Kidney (tissue), 14 donors: Measurements from ENCODE around the gene DCAKD. TPM values are rescaled to one million over a fixed set of nuclear protein-coding genes. Genes with fewer than 3 reads are reported as not detected.

Experiments used
- DNase-seq, 5 donors: peaks; one replicate each; pipeline ENCODE4 v3.0.0-alpha.2; 2013 to 2020
- FAIRE-seq: peaks from 2 replicates; lab custom pipeline; 2012; peaks lifted over from hg19 to GRCh38; lab: Jason Lieb, UNC
- H3K27ac ChIP-seq, 2 donors: one replicate each; pipeline ENCODE4 v1.7.0; 2013; ENCODE audit warnings: low read depth in 2 of 2, low read length in 2 of 2, inconsistent platforms in 1 of 2
- H3K27me3 ChIP-seq: one replicate; pipeline ENCODE4 v1.7.1; 2013; ENCODE audit warnings: low read length, inconsistent platforms; ENCODE audit not compliant: control insufficient read depth, insufficient read depth
- H3K36me3 ChIP-seq, 3 donors: one replicate each; pipeline versions ENCODE4 v1.7.0 to v1.7.1; 2013; ENCODE audit warnings: low read length in 3 of 3, control low read depth in 1 of 3, inconsistent platforms in 1 of 3; ENCODE audit not compliant: insufficient read depth in 3 of 3, control insufficient read depth in 2 of 3
- H3K4me1 ChIP-seq, 3 donors: one replicate each; pipeline versions ENCODE4 v1.7.0 to v1.7.1; 2013; ENCODE audit warnings: low read length in 3 of 3, inconsistent platforms in 1 of 3, low read depth in 1 of 3; ENCODE audit not compliant: control insufficient read depth in 2 of 3, insufficient read depth in 2 of 3
- H3K4me3 ChIP-seq, 3 donors: one replicate each; pipeline versions ENCODE4 v1.7.0 to v1.8.1; 2013; ENCODE audit warnings: low read length in 3 of 3, control low read depth in 1 of 3, inconsistent platforms in 1 of 3
- H3K9ac ChIP-seq, 3 donors: one replicate each; pipeline versions ENCODE4 v1.7.0 to v1.7.1; 2013; ENCODE audit warnings: low read length in 3 of 3, control low read depth in 1 of 3, inconsistent platforms in 1 of 3
- H3K9me3 ChIP-seq, 3 donors: one replicate each; pipeline versions ENCODE4 v1.7.0 to v1.7.1; 2013; ENCODE audit warnings: low read length in 3 of 3, control low read depth in 1 of 3, inconsistent platforms in 1 of 3; ENCODE audit not compliant: control insufficient read depth in 2 of 3, insufficient read depth in 1 of 3
- intact Hi-C: fragments of 100-400 bp; cut with DNase I; formaldehyde crosslinking; loops from one replicate; pipeline ENCODE4 v1.11.1; 2022
- polyA plus RNA-seq: library from polyadenylated mRNA; stranded (reverse); fragments of 350-450 nt; fragmentation: Illumina TruSeq; extraction: RNeasy Lipid Tissue Mini Kit (QIAGEN cat#74804); gene quantifications from one replicate; pipeline ENCODE4 v1.2.3, GENCODE V29; 2014; ENCODE audit warnings: low read depth, low replicate concordance; ENCODE audit not compliant: insufficient read depth
- total RNA-seq: library from RNA; stranded (reverse); fragmentation: NEBNext Ultra II Directional; extraction: Animal tissue kit (Norgen Biotek cat#: 25700); gene quantifications from one replicate; pipeline ENCODE4 v1.2.1, GENCODE V29; 2021
- TF ChIP-seq, protein P1 (sequence below): IDR thresholded peaks from 3 replicates; pipeline ENCODE4 v1.5.1; 2012; ENCODE audit warnings: mild to moderate bottlenecking, moderate library complexity, borderline replicate concordance; ENCODE audit not compliant: insufficient read depth; ENCODE audit errors: extremely low read depth
- donor health status: control.
- donor health status: control.
- donor health status: control.
- donor health status: control.
- donor health status: control.
- donor health status: DM: yes; HTN: yes; CAD: no.
- donor health status: Normal renal cell carcinoma (clear cell type).

DCAKD gene
- total and polyA plus RNA-seq, 2 donors from 2014 or later: 27.5 to 34.9 TPM

DNA sequence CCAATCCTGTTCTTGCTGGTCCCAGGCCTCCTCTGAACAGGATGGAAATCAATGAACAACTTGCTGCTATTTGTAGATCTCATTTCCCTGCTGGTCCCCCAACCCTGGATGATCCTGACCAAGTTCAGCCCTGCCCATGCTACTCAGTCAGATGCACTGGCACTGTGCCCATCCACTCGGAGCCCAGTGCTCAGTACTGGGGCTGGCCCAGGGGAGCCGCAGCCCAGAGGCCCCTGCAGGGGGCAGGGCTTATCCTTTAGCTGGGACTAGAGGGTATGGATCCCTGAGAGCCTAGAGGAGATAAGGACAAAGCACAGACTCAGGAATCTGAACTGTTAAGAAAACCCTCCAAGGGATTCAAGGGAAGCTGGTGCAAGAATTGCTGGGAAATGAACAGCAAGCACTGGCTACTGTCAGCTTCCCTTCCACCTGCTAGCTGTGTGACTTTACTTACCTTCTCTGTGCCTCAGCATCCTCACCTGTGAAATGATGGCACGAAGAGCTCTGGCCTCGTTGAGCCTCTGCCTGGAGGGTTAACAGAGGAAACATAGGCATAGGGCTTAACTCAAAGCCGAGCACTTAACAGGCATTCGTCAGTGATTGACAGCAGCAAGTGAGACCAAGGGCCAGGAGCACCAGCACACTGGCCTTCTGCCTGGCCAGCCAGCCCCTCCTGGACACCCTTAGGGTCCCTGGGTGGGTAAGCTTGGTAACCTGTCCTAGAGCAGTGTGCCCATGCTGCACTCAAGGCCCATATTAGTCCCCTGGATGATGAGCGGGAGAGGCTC lies 53.5 kb downstream of the DCAKD start:
- Histone ChIP-seq H3K36me3 (no peaks in the 10 kb centered on the region), H3K4me1 (no peaks in the 10 kb centered on the region), H3K4me3 (no peak overlapping the region), H3K9ac (no peak overlapping the region), H3K27ac (no peak overlapping the region), H3K27me3 (no peaks in the 10 kb centered on the region), H3K9me3 (peaks cover 0 to 6% (median 0%) of the 10 kb centered on the region in 3 donors)
- intact Hi-C loops: no loop called here
- FAIRE-seq (no peak), DNase-seq (no peak)
- TF ChIP-seq, protein P1, sequence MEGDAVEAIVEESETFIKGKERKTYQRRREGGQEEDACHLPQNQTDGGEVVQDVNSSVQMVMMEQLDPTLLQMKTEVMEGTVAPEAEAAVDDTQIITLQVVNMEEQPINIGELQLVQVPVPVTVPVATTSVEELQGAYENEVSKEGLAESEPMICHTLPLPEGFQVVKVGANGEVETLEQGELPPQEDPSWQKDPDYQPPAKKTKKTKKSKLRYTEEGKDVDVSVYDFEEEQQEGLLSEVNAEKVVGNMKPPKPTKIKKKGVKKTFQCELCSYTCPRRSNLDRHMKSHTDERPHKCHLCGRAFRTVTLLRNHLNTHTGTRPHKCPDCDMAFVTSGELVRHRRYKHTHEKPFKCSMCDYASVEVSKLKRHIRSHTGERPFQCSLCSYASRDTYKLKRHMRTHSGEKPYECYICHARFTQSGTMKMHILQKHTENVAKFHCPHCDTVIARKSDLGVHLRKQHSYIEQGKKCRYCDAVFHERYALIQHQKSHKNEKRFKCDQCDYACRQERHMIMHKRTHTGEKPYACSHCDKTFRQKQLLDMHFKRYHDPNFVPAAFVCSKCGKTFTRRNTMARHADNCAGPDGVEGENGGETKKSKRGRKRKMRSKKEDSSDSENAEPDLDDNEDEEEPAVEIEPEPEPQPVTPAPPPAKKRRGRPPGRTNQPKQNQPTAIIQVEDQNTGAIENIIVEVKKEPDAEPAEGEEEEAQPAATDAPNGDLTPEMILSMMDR: no peak

- H3K36me3 ChIP-seq: no peaks in the 10 kb centered on the region
- no peak overlapping the region for H3K4me3 ChIP-seq
- H3K4me1 ChIP-seq: no peaks in the 10 kb centered on the region
- H3K27ac ChIP-seq: no peak overlapping the region
- FAIRE-seq (no peak), DNase-seq (no peak)
- peaks cover 0 to 6% (median 0%) of the 10 kb centered on the region in 3 donors for H3K9me3 ChIP-seq
- no peaks in the 10 kb centered on the region for H3K27me3 ChIP-seq
- H3K9ac ChIP-seq: no peak overlapping the region
- TF ChIP-seq, protein P1: no peak
- intact Hi-C loops: no loop called here
These were observed 55.1 kb downstream of the DCAKD start for GRCh38 chr17:44996304-44996703.

- FAIRE-seq (no peak), DNase-seq (no peak)
- Histone ChIP-seq H3K9me3 (peaks cover 0 to 6% (median 0%) of the 10 kb centered on the region in 3 donors), H3K4me1 (no peaks in the 10 kb centered on the region), H3K27me3 (no peaks in the 10 kb centered on the region), H3K27ac (no peak overlapping the region), H3K4me3 (no peak overlapping the region), H3K9ac (no peak overlapping the region), H3K36me3 (no peaks in the 10 kb centered on the region)
- intact Hi-C loops: no loop called here
- TF ChIP-seq, protein P1: no peak
These were observed 55.9 kb downstream of the DCAKD start for GRCh38 chr17:44995436-44996001.
